Aorta (tissue), 5 donors: Measurements from ENCODE around the gene RBM46. TPM values are rescaled to one million over a fixed set of nuclear protein-coding genes. Genes with fewer than 3 reads are reported as not detected.

Experiments used
- ATAC-seq: fragments of 200-7000 bp; cut with Tn5 transposase; one replicate; pipeline ENCODE4 v1.9.1; 2022; ENCODE audit warnings: moderate library complexity; ENCODE audit not compliant: low FRiP score
- DNase-seq, 2 donors: peaks; one replicate each; pipeline ENCODE4 v3.0.0-alpha.2; 2020
- H3K27ac ChIP-seq, 2 donors: one replicate each; pipeline ENCODE4 v1.5.1; 2013; ENCODE audit warnings: low read length in 2 of 2, mild to moderate bottlenecking in 2 of 2, moderate library complexity in 2 of 2, control low read depth in 1 of 2, inconsistent platforms in 1 of 2, low read depth in 1 of 2
- H3K27me3 ChIP-seq, 2 donors: one replicate each; pipeline ENCODE4 v1.6.1; 2013; ENCODE audit warnings: control low read depth in 1 of 2, low read length in 1 of 2, mild to moderate bottlenecking in 1 of 2, moderate library complexity in 1 of 2; ENCODE audit not compliant: insufficient read depth in 2 of 2, control insufficient read depth in 1 of 2
- H3K36me3 ChIP-seq, 2 donors: one replicate each; pipeline ENCODE4 v1.6.1; 2013; ENCODE audit warnings: control low read depth in 1 of 2, low read length in 1 of 2, mild to moderate bottlenecking in 1 of 2; ENCODE audit not compliant: insufficient read depth in 2 of 2, control insufficient read depth in 1 of 2
- H3K4me1 ChIP-seq, 2 donors: one replicate each; pipeline ENCODE4 v1.6.1; 2013; ENCODE audit warnings: low read length in 2 of 2, control low read depth in 1 of 2, mild to moderate bottlenecking in 1 of 2, moderate library complexity in 1 of 2; ENCODE audit not compliant: insufficient read depth in 2 of 2, control insufficient read depth in 1 of 2
- H3K4me3 ChIP-seq, 2 donors: one replicate each; pipeline ENCODE4 v1.5.1; 2013; ENCODE audit warnings: low read length in 2 of 2, control low read depth in 1 of 2, mild to moderate bottlenecking in 1 of 2
- H3K9me3 ChIP-seq: one replicate; pipeline ENCODE4 v1.6.1; 2013; ENCODE audit warnings: mild to moderate bottlenecking, low read length; ENCODE audit not compliant: control insufficient read depth
- WGBS, 2 donors: extraction: QIAGEN DNeasy Blood & Tissue Kit; methylation state at CpG; one replicate each; pipeline ENCODE4 v1.1.7; 2013; 5-methylcytosine and 5-hydroxymethylcytosine counted together
- intact Hi-C, 2 donors: fragments of 100-400 bp; cut with DNase I; formaldehyde crosslinking; loops; one replicate each; pipeline versions ENCODE4 v1.14.2 to v1.15.0; 2022
- polyA plus RNA-seq, 2 donors: library from polyadenylated mRNA; stranded (reverse); fragments of 200-250 nt; gene quantifications; one replicate each; pipeline ENCODE4 v1.2.3, GENCODE V29; 2013
- total RNA-seq, 2 donors: library from RNA; stranded (reverse); fragmentation: NEBNext Ultra II Directional; extraction: Animal tissue kit (Norgen Biotek cat#: 25700); gene quantifications; one replicate each; pipeline ENCODE4 v1.2.1, GENCODE V29; 2021
- donor health status: healthy with polysubstance abuse.
- donor health status: Bipolar disorder and iron deficiency.
- donor health status: DM: no; HTN: no; CAD: no.
- donor health status: DM: no; HTN: no; CAD: no.
- donor health status: DM: yes; HTN: yes; CAD: no.

Gene RBM46
- total and polyA plus RNA-seq, 4 donors: not detected

DNA sequence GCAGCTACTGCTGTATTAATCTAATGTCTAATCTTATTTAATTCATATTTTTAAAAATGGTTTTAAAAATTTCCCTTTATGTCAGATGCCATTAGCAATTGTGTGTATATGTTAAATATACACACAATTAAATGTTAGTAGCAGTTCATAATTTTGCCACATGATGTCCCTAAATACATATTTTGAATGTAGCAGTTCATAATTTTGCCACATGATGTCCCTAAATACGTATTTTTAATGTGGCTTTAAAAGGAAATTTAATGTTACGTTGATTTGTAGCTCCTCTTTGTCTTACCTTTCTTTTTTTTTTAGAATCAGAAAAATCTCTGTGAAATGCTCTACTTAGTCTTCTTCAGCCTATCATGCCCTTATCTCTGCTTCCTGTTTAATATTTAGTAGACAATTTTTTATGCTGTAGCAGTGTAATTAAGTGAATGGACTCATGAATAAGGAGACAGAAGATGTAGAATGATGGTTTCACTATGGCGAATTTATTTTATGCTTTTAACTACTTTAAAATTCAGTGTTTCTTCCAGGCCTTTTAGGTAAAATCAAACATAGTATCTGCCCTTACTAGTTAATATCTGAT, 26.1 kb downstream of the RBM46 start:
- Histone ChIP-seq H3K4me3 (no peak overlapping the region), H3K27me3 (no peaks in the 10 kb centered on the region), H3K27ac (no peak overlapping the region), H3K4me1 (no peaks in the 10 kb centered on the region), H3K36me3 (no peaks in the 10 kb centered on the region), H3K9me3 (no peaks in the 10 kb centered on the region)
- DNase-seq (no peak), ATAC-seq (no peak)
- WGBS, 2 donors: 13 to 15% methylated on average over 3 of the region's 3 CpGs
- intact Hi-C loops: no loop called here

GRCh38 chr4:154818230-154818629, 37.2 kb downstream of the RBM46 start:
- Histone ChIP-seq H3K4me1 (no peaks in the 10 kb centered on the region), H3K4me3 (no peak overlapping the region), H3K27me3 (no peaks in the 10 kb centered on the region), H3K27ac (no peak overlapping the region), H3K36me3 (no peaks in the 10 kb centered on the region), H3K9me3 (no peaks in the 10 kb centered on the region)
- intact Hi-C loops: no loop called here
- ATAC-seq: no peak
- no peak for DNase-seq

DNA sequence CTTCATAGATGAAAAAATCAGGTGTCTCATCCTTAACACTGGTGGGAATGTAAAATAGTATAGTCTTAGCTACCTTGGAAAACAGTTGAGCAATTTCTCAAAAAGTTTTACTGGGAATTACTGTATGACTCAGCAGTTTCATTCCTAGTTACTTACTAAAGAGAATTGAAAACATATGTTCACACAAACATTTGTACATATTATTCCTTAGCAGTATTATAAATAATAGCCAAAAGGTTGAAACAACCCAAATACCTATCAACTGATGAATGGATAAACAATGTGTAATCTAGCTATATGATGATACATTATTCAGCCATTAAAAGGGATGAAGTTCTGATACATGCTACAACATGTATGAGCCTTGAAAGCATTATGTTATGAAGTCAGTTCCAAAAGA, 41.7 kb downstream of the RBM46 start:
- intact Hi-C loops: no loop called here
- Histone ChIP-seq H3K4me3 (no peak overlapping the region), H3K36me3 (no peaks in the 10 kb centered on the region), H3K27ac (no peak overlapping the region), H3K27me3 (no peaks in the 10 kb centered on the region), H3K9me3 (no peaks in the 10 kb centered on the region), H3K4me1 (no peaks in the 10 kb centered on the region)
- DNase-seq (no peak), ATAC-seq (no peak)

DNA sequence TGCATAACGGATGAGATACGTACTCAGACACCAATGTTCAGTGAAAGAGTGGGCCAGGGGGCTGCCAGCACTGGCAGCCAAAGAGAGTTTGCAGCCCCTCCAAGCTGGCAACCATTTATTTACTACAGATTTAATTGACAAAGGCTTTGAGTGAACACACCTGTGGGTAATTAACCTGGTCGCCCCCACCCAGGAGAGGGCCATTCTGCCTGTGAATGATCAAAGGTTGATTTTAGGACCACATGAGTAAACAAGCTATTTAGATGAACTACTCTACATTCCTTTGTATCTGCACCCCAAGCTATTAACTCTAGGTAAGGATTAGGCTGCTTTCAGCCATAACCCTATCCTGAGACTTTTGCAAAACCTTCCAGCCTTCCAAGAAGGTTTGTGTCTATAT, 55.0 kb downstream of the RBM46 start:
- ATAC-seq: no peak
- intact Hi-C loops: no loop called here

DNA sequence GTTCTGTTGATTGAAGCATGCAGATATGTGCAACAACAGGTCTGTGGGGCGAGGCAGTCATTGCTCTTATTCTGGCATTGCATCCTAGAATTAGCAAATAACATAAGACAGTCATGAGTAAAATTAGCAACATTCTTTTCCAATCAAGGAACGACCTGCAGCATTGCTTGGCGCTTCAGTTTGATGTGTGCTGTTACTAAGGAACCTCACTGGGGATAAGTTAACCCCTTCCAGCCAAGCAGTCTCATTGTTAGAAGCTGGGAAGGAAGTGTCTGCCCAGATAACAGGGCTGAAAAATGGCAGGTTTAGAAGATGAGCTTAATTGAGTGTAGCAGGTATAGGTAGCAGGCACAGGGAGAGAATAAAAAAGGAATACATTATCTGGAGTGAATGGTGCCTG, 55.4 kb downstream of the RBM46 start:
- intact Hi-C loops: no loop called here
- 19 to 20% methylated on average over 3 of the region's 3 CpGs for WGBS, 2 donors

More for the DNA sequence above, 55.0 kb downstream of the RBM46 start:
- no peak for DNase-seq
- no peaks in the 10 kb centered on the region for H3K9me3 ChIP-seq
- 38 to 43% methylated on average over 3 of the region's 3 CpGs for WGBS, 2 donors
- H3K27ac ChIP-seq: no peak overlapping the region
- H3K36me3 ChIP-seq: no peaks in the 10 kb centered on the region
- no peaks in the 10 kb centered on the region for H3K4me1 ChIP-seq
- no peaks in the 10 kb centered on the region for H3K27me3 ChIP-seq
- no peak overlapping the region for H3K4me3 ChIP-seq

DNA sequence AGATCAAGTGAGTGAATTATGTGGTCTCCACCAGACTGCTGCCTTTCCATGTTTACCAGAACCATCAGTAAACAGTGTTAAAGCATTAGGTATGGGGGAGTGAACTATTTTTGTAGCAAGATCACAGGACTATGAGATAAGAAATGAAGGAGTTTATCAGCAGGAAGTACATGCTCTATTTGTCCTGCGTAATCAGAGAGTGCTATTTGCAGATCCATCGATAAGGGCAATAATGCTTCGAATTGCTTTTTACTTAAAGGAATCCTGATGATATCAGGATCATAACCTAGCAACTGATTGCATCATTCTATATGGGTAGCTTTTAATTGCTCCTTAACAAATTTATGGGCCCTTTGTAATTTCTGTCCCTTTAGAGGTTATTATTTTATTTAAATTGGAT, 57.1 kb downstream of the RBM46 start:
- DNase-seq (no peak), ATAC-seq (no peak)
- Histone ChIP-seq H3K9me3 (no peaks in the 10 kb centered on the region), H3K4me3 (no peak overlapping the region), H3K27me3 (no peaks in the 10 kb centered on the region), H3K36me3 (no peaks in the 10 kb centered on the region), H3K27ac (no peak overlapping the region), H3K4me1 (no peaks in the 10 kb centered on the region)
- WGBS, 2 donors: 77 to 89% methylated on average over 3 of the region's 3 CpGs
- intact Hi-C loops: no loop called here

More for the DNA sequence above, 55.4 kb downstream of the RBM46 start:
- DNase-seq (no peak), ATAC-seq (no peak)
- H3K36me3 ChIP-seq: no peaks in the 10 kb centered on the region
- H3K4me3 ChIP-seq: no peak overlapping the region
- H3K4me1 ChIP-seq: no peaks in the 10 kb centered on the region
- H3K27me3 ChIP-seq: no peaks in the 10 kb centered on the region
- H3K27ac ChIP-seq: no peak overlapping the region
- H3K9me3 ChIP-seq: no peaks in the 10 kb centered on the region

- H3K4me1 ChIP-seq: no peaks in the 10 kb centered on the region
- WGBS, 2 donors: 69 to 73% methylated on average over 8 of the region's 8 CpGs
- H3K4me3 ChIP-seq: no peak overlapping the region
- no peak for DNase-seq
- no peak for ATAC-seq
- no peaks in the 10 kb centered on the region for H3K9me3 ChIP-seq
- no peaks in the 10 kb centered on the region for H3K36me3 ChIP-seq
- H3K27me3 ChIP-seq: no peaks in the 10 kb centered on the region
- intact Hi-C loops: no loop called here
- H3K27ac ChIP-seq: no peak overlapping the region
Measured at GRCh38 chr4:154838694-154839093, 57.6 kb downstream of the RBM46 start.

GRCh38 chr4:154854362-154854761, 73.3 kb downstream of the RBM46 start:
- no peak overlapping the region for H3K4me3 ChIP-seq
- H3K27ac ChIP-seq: no peak overlapping the region
- no peaks in the 10 kb centered on the region for H3K36me3 ChIP-seq
- no peaks in the 10 kb centered on the region for H3K4me1 ChIP-seq
- intact Hi-C loops: no loop called here
- peaks cover 2% of the 10 kb centered on the region for H3K9me3 ChIP-seq
- H3K27me3 ChIP-seq: no peaks in the 10 kb centered on the region
- 45 to 52% methylated on average over 2 of the region's 2 CpGs for WGBS, 2 donors
- ATAC-seq (no peak), DNase-seq (no peak)

GRCh38 chr4:154858166-154858565, 77.1 kb downstream of the RBM46 start:
- no peak overlapping the region for H3K27ac ChIP-seq
- no peaks in the 10 kb centered on the region for H3K36me3 ChIP-seq
- no peaks in the 10 kb centered on the region for H3K27me3 ChIP-seq
- intact Hi-C loops: no loop called here
- WGBS, 2 donors: 81 to 83% methylated on average over 1 of the region's 1 CpG
- ATAC-seq (no peak), DNase-seq (no peak)
- no peaks in the 10 kb centered on the region for H3K4me1 ChIP-seq
- no peak overlapping the region for H3K4me3 ChIP-seq
- H3K9me3 ChIP-seq: peaks cover 5% of the 10 kb centered on the region
